H1 (cell line): ENCODE measurements around the gene PTBP1. TPM values are rescaled to one million over a fixed set of nuclear protein-coding genes. Genes with fewer than 3 reads are reported as not detected.

ENCODE experiments used
- CTCF ChIA-PET: fragments of 300-600 bp; sonication (Branson Sonifier 250); formaldehyde crosslinking; loops from one replicate; lab custom pipeline; 2021; ENCODE audit not compliant: partially characterized antibody; lab: Charles Lee
- POLR2A ChIA-PET: fragments of 300-600 bp; sonication (Branson Sonifier 250); formaldehyde crosslinking; loops from one replicate; lab custom pipeline; 2021; ENCODE audit warnings: inconsistent platforms; ENCODE audit not compliant: partially characterized antibody; lab: Charles Lee
- DNase-seq, 2 experiments: peaks; one replicate each; pipeline versions ENCODE4 v3.0.0 to v3.0.0-alpha.2; 2010 to 2022; ENCODE audit warnings: low spot score in 2 of 2, low read depth in 1 of 2, mixed read lengths in 1 of 2
- FAIRE-seq: peaks from 2 replicates; lab custom pipeline; 2011; peaks lifted over from hg19 to GRCh38; lab: Jason Lieb, UNC
- H2AFZ ChIP-seq: 2 replicates; pipeline ENCODE4 v1.8.1; 2012; ENCODE audit warnings: low read length, inconsistent platforms
- H2AK5ac ChIP-seq: 2 replicates; pipeline ENCODE4 v1.6.1; 2013; ENCODE audit warnings: low read depth, low read length
- H2BK120ac ChIP-seq: replicated peaks from 2 replicates; pipeline ENCODE3; 2013; ENCODE audit warnings: low read depth, low read length, inconsistent platforms
- H2BK12ac ChIP-seq: 2 replicates; pipeline ENCODE4 v1.6.1; 2013; ENCODE audit warnings: low read depth, low read length
- H2BK15ac ChIP-seq: 2 replicates; pipeline ENCODE4 v1.6.1; 2013; ENCODE audit warnings: low read length
- H2BK20ac ChIP-seq: 2 replicates; pipeline ENCODE4 v1.6.1; 2013; ENCODE audit warnings: low read length
- H2BK5ac ChIP-seq: 2 replicates; pipeline ENCODE4 v1.6.1; 2013; ENCODE audit warnings: low read depth, low read length
- H3K14ac ChIP-seq: 2 replicates; pipeline ENCODE4 v1.6.1; 2013; ENCODE audit warnings: inconsistent platforms; ENCODE audit not compliant: insufficient read length
- H3K18ac ChIP-seq: 2 replicates; pipeline ENCODE4 v1.6.1; 2013; ENCODE audit warnings: low read length; ENCODE audit errors: extremely low read depth
- H3K23ac ChIP-seq: 2 replicates; pipeline ENCODE4 v1.6.1; 2013; ENCODE audit warnings: inconsistent platforms; ENCODE audit not compliant: insufficient read length
- H3K23me2 ChIP-seq: 2 replicates; pipeline ENCODE4 v1.6.1; 2013; ENCODE audit warnings: low read depth, low read length
- H3K27ac ChIP-seq: 2 replicates; pipeline ENCODE4 v1.6.1; 2011; ENCODE audit warnings: low read depth, low read length, inconsistent platforms
- H3K27me3 ChIP-seq, 4 experiments: replicated peaks in 1 of 4; 1 replicate in 1 of 4; 2 replicates in 3 of 4; pipeline versions ENCODE4 v1.6.1 to v1.8.1; 2011 to 2013; ENCODE audit warnings: low read length in 3 of 4, mild to moderate bottlenecking in 3 of 4, inconsistent platforms in 2 of 4, mixed read lengths in 2 of 4, moderate library complexity in 1 of 4; ENCODE audit not compliant: control insufficient read depth in 3 of 4, insufficient read depth in 3 of 4; ENCODE audit errors: extremely low read depth in 1 of 4
- H3K36me3 ChIP-seq, 4 experiments: 2 replicates each; pipeline versions ENCODE4 v1.6.1 to v1.8.1; 2011 to 2013; ENCODE audit warnings: mild to moderate bottlenecking in 4 of 4, low read length in 3 of 4, moderate library complexity in 2 of 4, control low read depth in 1 of 4, inconsistent platforms in 1 of 4; ENCODE audit not compliant: insufficient read depth in 4 of 4, control insufficient read depth in 2 of 4
- H3K4ac ChIP-seq: replicated peaks from 2 replicates; pipeline ENCODE3; 2013; ENCODE audit warnings: low read length, low read depth, mixed read lengths, inconsistent platforms; ENCODE audit not compliant: insufficient read length
- H3K4me1 ChIP-seq, 4 experiments: replicated peaks in 1 of 4; 1 replicate in 1 of 4; 2 replicates in 3 of 4; pipeline versions ENCODE4 v1.6.1 to v1.8.1; 2011 to 2013; ENCODE audit warnings: low read length in 3 of 4, inconsistent platforms in 2 of 4, mixed read lengths in 1 of 4; ENCODE audit not compliant: insufficient read depth in 4 of 4, control insufficient read depth in 3 of 4
- H3K4me2 ChIP-seq, 2 experiments: 2 replicates each; pipeline versions ENCODE4 v1.6.1 to v1.8.1; 2011 to 2013; ENCODE audit warnings: low read depth in 2 of 2, low read length in 2 of 2, control low read depth in 1 of 2, inconsistent platforms in 1 of 2, mild to moderate bottlenecking in 1 of 2; ENCODE audit not compliant: insufficient read depth in 1 of 2
- H3K4me3 ChIP-seq, 4 experiments: fragments of 200-600, 300-600 bp in 1 of 4; sonication (generic), shearing (Covaris generic), sonication (Bioruptor Twin) in 1 of 4; 2 replicates each; pipeline versions ENCODE4 v1.5.1 to v1.8.1; 2011 to 2016; ENCODE audit warnings: low read length in 4 of 4, low read depth in 3 of 4, control low read depth in 2 of 4, inconsistent platforms in 2 of 4, mild to moderate bottlenecking in 2 of 4, mixed read lengths in 1 of 4, moderate library complexity in 1 of 4; ENCODE audit not compliant: insufficient read depth in 2 of 4; ENCODE audit errors: extremely low read depth in 1 of 4
- H3K56ac ChIP-seq: replicated peaks from 2 replicates; pipeline ENCODE3; 2013; ENCODE audit warnings: low read depth, mild to moderate bottlenecking, mixed read lengths, low read length, inconsistent platforms; ENCODE audit not compliant: insufficient read length
- H3K79me1 ChIP-seq: 2 replicates; pipeline ENCODE4 v1.6.1; 2013; ENCODE audit warnings: low read depth, low read length, control low read depth
- H3K79me2 ChIP-seq, 2 experiments: 2 replicates each; pipeline versions ENCODE4 v1.6.1 to v1.8.1; 2012 to 2013; ENCODE audit warnings: low read length in 2 of 2, mild to moderate bottlenecking in 2 of 2, inconsistent platforms in 1 of 2; ENCODE audit not compliant: insufficient read depth in 2 of 2, control insufficient read depth in 1 of 2
- H3K9ac ChIP-seq, 4 experiments: replicated peaks in 1 of 4; 1 replicate in 1 of 4; 2 replicates in 3 of 4; pipeline versions ENCODE4 v1.6.1 to v1.8.1; 2011 to 2013; ENCODE audit warnings: low read depth in 3 of 4, low read length in 3 of 4, control low read depth in 2 of 4, mild to moderate bottlenecking in 2 of 4, moderate library complexity in 2 of 4, inconsistent platforms in 1 of 4; ENCODE audit errors: extremely low read depth in 1 of 4
- H3K9me3 ChIP-seq, 2 experiments: 2 replicates each; pipeline versions ENCODE4 v1.6.1 to v1.8.1; 2012 to 2013; ENCODE audit warnings: mild to moderate bottlenecking in 2 of 2, moderate library complexity in 2 of 2, control low read depth in 1 of 2, inconsistent platforms in 1 of 2, low read depth in 1 of 2, low read length in 1 of 2, mixed read lengths in 1 of 2; ENCODE audit not compliant: insufficient read depth in 2 of 2
- H4K20me1 ChIP-seq, 2 experiments: replicated peaks in 1 of 2; 2 replicates each; pipeline versions ENCODE3 to v1.8.1; 2011 to 2013; ENCODE audit warnings: inconsistent platforms in 2 of 2, low read length in 2 of 2, mild to moderate bottlenecking in 1 of 2; ENCODE audit not compliant: insufficient read depth in 2 of 2, control insufficient read depth in 1 of 2
- H4K5ac ChIP-seq: 2 replicates; pipeline ENCODE4 v1.6.1; 2013; ENCODE audit warnings: low read length, low read depth, mixed read lengths, inconsistent platforms; ENCODE audit not compliant: insufficient read length
- H4K8ac ChIP-seq: 2 replicates; pipeline ENCODE4 v1.8.0; 2013; ENCODE audit warnings: mild to moderate bottlenecking, moderate library complexity, low read length, inconsistent platforms; ENCODE audit not compliant: insufficient read depth; ENCODE audit errors: extremely low read depth
- H4K91ac ChIP-seq: replicated peaks from 2 replicates; pipeline ENCODE3; 2013; ENCODE audit warnings: low read length, mixed read lengths, inconsistent platforms; ENCODE audit not compliant: insufficient read length
- BCL11A ChIP-seq, 2 experiments: IDR thresholded peaks; one replicate each; pipeline ENCODE4 v1.6.1; 2011; ENCODE audit warnings: low read depth in 2 of 2, low read length in 2 of 2, mild to moderate bottlenecking in 2 of 2
- EZH2 ChIP-seq: fragments of 200-600 bp; sonication (generic); IDR thresholded peaks from 2 replicates; pipeline ENCODE4 v1.7.1; 2012; ENCODE audit warnings: low read depth, mild to moderate bottlenecking, moderate library complexity, low read length, inconsistent platforms; ENCODE audit not compliant: severe bottlenecking
- JUND ChIP-seq: IDR thresholded peaks from 2 replicates; pipeline ENCODE4 v1.6.1; 2011; ENCODE audit warnings: mild to moderate bottlenecking, improper control_type of control experiment, low read length
- MAFK ChIP-seq: IDR thresholded peaks from 2 replicates; pipeline ENCODE4 v1.6.1; 2012; ENCODE audit warnings: low read depth, mild to moderate bottlenecking, improper control_type of control experiment, low read length
- PHF8 ChIP-seq: fragments of 200-600 bp; sonication (generic); conservative IDR thresholded peaks from 2 replicates; pipeline ENCODE4 v1.7.1; 2012; ENCODE audit warnings: low read depth, mild to moderate bottlenecking, inconsistent platforms, low read length, moderate library complexity
- SP2 ChIP-seq: IDR thresholded peaks from 2 replicates; pipeline ENCODE4 v1.6.1; 2012; ENCODE audit warnings: mild to moderate bottlenecking, low read length, inconsistent platforms
- SUZ12 ChIP-seq: fragments of 200-600 bp; sonication (generic); IDR thresholded peaks from 2 replicates; pipeline ENCODE4 v1.6.1; 2012; ENCODE audit warnings: mild to moderate bottlenecking, inconsistent platforms, low read length, moderate library complexity, mixed read lengths
- TBP ChIP-seq: IDR thresholded peaks from 2 replicates; pipeline ENCODE4 v1.6.1; 2011; ENCODE audit warnings: low read depth, low read length, improper control_type of control experiment
- USF2 ChIP-seq: IDR thresholded peaks from 2 replicates; pipeline ENCODE4 v1.6.1; 2011; ENCODE audit warnings: low read length, improper control_type of control experiment
- YY1 ChIP-seq: IDR thresholded peaks from 2 replicates; pipeline ENCODE4 v1.6.1; 2011; ENCODE audit warnings: low read depth, mild to moderate bottlenecking, low read length
- WGBS, 2 experiments: shearing (Covaris generic) in 1 of 2; methylation state at CpG; one replicate each; pipeline versions ENCODE4 v1.1.6 to v1.1.7; 2013 to 2015; ENCODE audit warnings: low lambda C conversion rate in 2 of 2, mixed read lengths in 2 of 2, inconsistent platforms in 1 of 2, low coverage in 1 of 2, missing lambda C conversion rate in 1 of 2; ENCODE audit not compliant: insufficient replicate concordance in 2 of 2, insufficient coverage in 1 of 2, insufficient read length in 1 of 2; ENCODE audit errors: extremely low coverage in 1 of 2, missing lambda C conversion rate in 1 of 2; 5-methylcytosine and 5-hydroxymethylcytosine counted together
- polyA plus RNA-seq, 7 experiments: library from polyadenylated mRNA; depleted of rRNA in 3 of 7; stranded (reverse) in 5 of 7; unstranded in 2 of 7; fragments of >200 nt in 5 of 7; fragments of 200-250 nt in 2 of 7; gene quantifications; 1 replicate in 5 of 7; 2 replicates in 1 of 7; 4 replicates in 1 of 7; pipeline versions ENCODE4 v1.2.1 to v1.2.3, GENCODE V29; 2011 to 2013; ENCODE audit warnings: missing spikeins in 2 of 7, mixed read lengths in 2 of 7
- total RNA-seq: library from RNA; stranded (reverse); fragmentation: NEBNext Ultra II Directional; extraction: Animal tissue kit (Norgen Biotek cat#: 25700); gene quantifications from 2 replicates; pipeline ENCODE4 v1.2.1, GENCODE V29; 2021

The PTBP1 gene
- total and polyA plus RNA-seq, 2 of the 8 experiments (the other 6 are each of a cell fraction or from before 2014, with no cell fraction given): 528 to 888 TPM

- Histone ChIP-seq H2AFZ (no peak overlapping the region), H2BK120ac (no peak overlapping the region), H3K79me2 (no peaks in the 10 kb centered on the region), H2BK5ac (no peak overlapping the region), H3K4ac (no peak overlapping the region), H3K9me3 (no peaks in the 10 kb centered on the region), H4K91ac (no peak overlapping the region), H3K4me2 (no peak overlapping the region), H3K23ac (no peak overlapping the region), H3K27me3 (no peaks in the 10 kb centered on the region; a peak in 1 of 7 replicates), H2BK15ac (no peak overlapping the region), H3K36me3 (no peaks in the 10 kb centered on the region), H3K4me3 (no peak overlapping the region), H3K56ac (no peak overlapping the region), H2AK5ac (no peak overlapping the region), H2BK12ac (no peak overlapping the region), H4K5ac (no peak overlapping the region), H4K8ac (no peak overlapping the region), H3K18ac (no peak overlapping the region), H3K79me1 (no peaks in the 10 kb centered on the region), H4K20me1 (no peaks in the 10 kb centered on the region), H3K23me2 (no peaks in the 10 kb centered on the region), H3K27ac (no peak overlapping the region), H3K4me1 (no peaks in the 10 kb centered on the region), H2BK20ac (no peak overlapping the region), H3K14ac (no peak overlapping the region), H3K9ac (no peak overlapping the region)
- WGBS, 2 experiments: 88% methylated on average over 10 of the region's 67 CpGs; no CpG with 5 or more reads in 1 of the 2 experiments
- CTCF ChIA-PET: no interaction called here
- POLR2A ChIA-PET: no interaction called here
- FAIRE-seq: no peak
- no peak for TF ChIP-seq TBP
- no peak for TF ChIP-seq EZH2
- no peak for TF ChIP-seq BCL11A (IDR thresholded peaks at IDR 0.05; ENCODE audit: low read depth in 2 of 2, low read length in 2 of 2)
- no peak for TF ChIP-seq SUZ12
- no peak for TF ChIP-seq JUND
- TF ChIP-seq PHF8: no peak
- TF ChIP-seq SP2: no peak
- TF ChIP-seq USF2: no peak
- TF ChIP-seq YY1: no peak
- no peak for TF ChIP-seq MAFK
- DNase-seq: no peak
Measured at GRCh38 chr19:853014-853585, 55.8 kb downstream of the PTBP1 start.
